HL-60 (cell line): ENCODE results near the gene IL11.
"Not testable (repeated sequence)": the region's sequence is repeated elsewhere in the genome, so short reads cannot be mapped to it uniquely, and the experiment has no call there.

Experiments used
- DNase-seq, 2 experiments: peaks; one replicate each; pipeline ENCODE4 v3.0.0-alpha.2; 2010 to 2020; ENCODE audit warnings: low read depth in 1 of 2, low spot score in 1 of 2
- H3K27ac ChIP-seq: fragments of 250-450 bp; sonication (Bioruptor Pico); replicated peaks from 2 replicates; pipeline ENCODE4 v1.5.1; 2020; ENCODE audit warnings: mild to moderate bottlenecking, moderate library complexity
- H3K27me3 ChIP-seq: fragments of 250-450 bp; sonication (Bioruptor Pico); 2 replicates; pipeline ENCODE4 v1.5.1; 2021; ENCODE audit warnings: mild to moderate bottlenecking, moderate library complexity; ENCODE audit not compliant: insufficient read depth, poor library complexity, severe bottlenecking
- H3K4me3 ChIP-seq: replicated peaks from 2 replicates; pipeline ENCODE4 v1.5.1; 2011; ENCODE audit warnings: mild to moderate bottlenecking, control low read depth, low read length; ENCODE audit not compliant: insufficient read depth
- CTCF ChIP-seq: IDR thresholded peaks from one replicate; pipeline ENCODE4 v1.5.1; 2011; ENCODE audit warnings: low read length, control low read depth, inconsistent platforms; ENCODE audit not compliant: insufficient read depth
- GABPA ChIP-seq: IDR thresholded peaks from 2 replicates; pipeline ENCODE4 v1.6.1; 2012; ENCODE audit warnings: low read depth
- POLR2AphosphoS5 ChIP-seq: IDR thresholded peaks from 2 replicates; pipeline ENCODE4 v1.6.1; 2012; ENCODE audit warnings: low read depth
- REST ChIP-seq: IDR thresholded peaks from 2 replicates; pipeline ENCODE4 v1.6.1; 2012; ENCODE audit warnings: low read depth; ENCODE audit not compliant: insufficient replicate concordance
- SPI1 ChIP-seq: IDR thresholded peaks from 2 replicates; pipeline ENCODE4 v1.6.1; 2012; ENCODE audit warnings: low read depth, mild to moderate bottlenecking, borderline replicate concordance

The IL11 gene

GRCh38 chr19:55418185-55418584 lies 47.9 kb upstream of the IL11 start:
- no peak overlapping the region for H3K4me3 ChIP-seq
- no peaks in the 10 kb centered on the region for H3K27me3 ChIP-seq
- peak in 1 of 2 experiments; percentile 68 for DNase-seq
- no peak for TF ChIP-seq REST
- TF ChIP-seq POLR2AphosphoS5 = no peak
- no peak for TF ChIP-seq SPI1
- TF ChIP-seq CTCF = peak; percentile 76
- no peak for TF ChIP-seq GABPA
- no peak overlapping the region for H3K27ac ChIP-seq

- TF ChIP-seq REST = no peak
- TF ChIP-seq CTCF = no peak
- DNase-seq = no peak
- no peak overlapping the region for H3K27ac ChIP-seq
- H3K4me3 ChIP-seq = no peak overlapping the region
- no peaks in the 10 kb centered on the region for H3K27me3 ChIP-seq
These were observed 39.9 kb upstream of the IL11 start for GRCh38 chr19:55410168-55410567.

- H3K27ac ChIP-seq, H3K4me3 ChIP-seq, DNase-seq, H3K27me3 ChIP-seq: not testable (repeated sequence)
These were observed 38.9 kb upstream of the IL11 start for GRCh38 chr19:55409179-55409578.

GRCh38 chr19:55408533-55408872 lies 38.2 kb upstream of the IL11 start:
- TF ChIP-seq GABPA (no peak), CTCF (no peak), POLR2AphosphoS5 (no peak), SPI1 (no peak), REST (no peak)
- H3K27ac ChIP-seq = peak overlapping the region; percentile 98
- H3K4me3 ChIP-seq = peak overlapping the region; percentile 1; the same call in 1 of the 2 replicates
- no peaks in the 10 kb centered on the region for H3K27me3 ChIP-seq
- no peak for DNase-seq
